OCI-LY1 (cell line): Measurements from ENCODE around the gene GPR39.

ENCODE experiments used
- CTCF ChIP-seq: fragments of 200-600 bp; sonication (generic), shearing (Covaris generic); IDR thresholded peaks from 2 replicates; pipeline ENCODE4 v1.5.1; 2017; ENCODE audit warnings: mild to moderate bottlenecking, antibody characterized with exemption, low read length, moderate library complexity, mixed read lengths
- EZH2 ChIP-seq: fragments of 200-600 bp; sonication (generic), shearing (Covaris generic); IDR thresholded peaks from 2 replicates; pipeline ENCODE4 v1.8.0; 2017; ENCODE audit warnings: borderline replicate concordance, mixed run types, mild to moderate bottlenecking, antibody characterized with exemption, low read length, moderate library complexity, mixed read lengths

GRCh38 chr2:132665401-132666140 lies 249.0 kb downstream of the GPR39 start:
- no peak for TF ChIP-seq CTCF
- no peak for TF ChIP-seq EZH2
